KMS-11 (cell line): Measurements from ENCODE around the gene DDX4.

Experiments
- H2AFZ ChIP-seq: fragments of 200-600 bp; sonication (generic); 2 replicates; pipeline ENCODE4 v1.6.1; 2016; ENCODE audit warnings: antibody characterized with exemption, mixed run types, low read depth
- H3K27ac ChIP-seq: fragments of 200-600 bp; sonication (generic); 2 replicates; pipeline ENCODE4 v1.6.1; 2016; ENCODE audit warnings: mild to moderate bottlenecking, mixed run types
- H3K27me3 ChIP-seq: fragments of 200-600 bp; sonication (generic); 2 replicates; pipeline ENCODE4 v1.6.1; 2017; ENCODE audit warnings: mild to moderate bottlenecking, low read depth, mixed run types, moderate library complexity; ENCODE audit not compliant: insufficient read depth
- H3K36me3 ChIP-seq: fragments of 200-600 bp; sonication (generic); 2 replicates; pipeline ENCODE4 v1.6.1; 2017; ENCODE audit warnings: mild to moderate bottlenecking, mixed run types; ENCODE audit not compliant: insufficient read depth
- H3K4me1 ChIP-seq: fragments of 200-600 bp; sonication (generic); 2 replicates; pipeline ENCODE4 v1.6.1; 2016; ENCODE audit warnings: mild to moderate bottlenecking, low read depth, mixed run types; ENCODE audit not compliant: poor library complexity, severe bottlenecking
- H3K4me2 ChIP-seq: fragments of 200-600 bp; sonication (generic); 2 replicates; pipeline ENCODE4 v1.7.0; 2016; ENCODE audit warnings: mild to moderate bottlenecking, mixed run types
- H3K4me3 ChIP-seq: fragments of 200-600 bp; sonication (generic); IDR thresholded peaks from 2 replicates; pipeline ENCODE4 v1.6.1; 2017; ENCODE audit warnings: low read depth, low read length, mixed read lengths; ENCODE audit not compliant: insufficient read depth
- H3K79me2 ChIP-seq: fragments of 200-600 bp; sonication (generic); 2 replicates; pipeline ENCODE4 v1.6.1; 2016; ENCODE audit warnings: low read depth, mixed run types; ENCODE audit not compliant: insufficient read depth
- H3K9ac ChIP-seq: fragments of 200-600 bp; sonication (generic); 2 replicates; pipeline ENCODE4 v1.6.1; 2016; ENCODE audit warnings: mild to moderate bottlenecking, mixed run types
- H4K20me1 ChIP-seq: fragments of 200-600 bp; sonication (generic); 2 replicates; pipeline ENCODE4 v1.6.1; 2016; ENCODE audit warnings: mild to moderate bottlenecking, mixed run types; ENCODE audit not compliant: insufficient read depth
- CTCF ChIP-seq: fragments of 200-600 bp; sonication (generic); conservative IDR thresholded peaks from 2 replicates; pipeline ENCODE4 v1.6.1; 2017; ENCODE audit warnings: low read depth, mild to moderate bottlenecking, antibody characterized with exemption, low read length, moderate library complexity, mixed read lengths

DDX4 gene

GRCh38 chr5:55864606-55865541 is 127.0 kb downstream of the DDX4 start:
- no peaks in the 10 kb centered on the region for H3K79me2 ChIP-seq
- H4K20me1 ChIP-seq = no peaks in the 10 kb centered on the region
- H3K9ac ChIP-seq = no peak overlapping the region
- TF ChIP-seq CTCF = no peak
- H3K36me3 ChIP-seq = no peaks in the 10 kb centered on the region
- no peaks in the 10 kb centered on the region for H3K27me3 ChIP-seq
- peaks cover 5% of the 10 kb centered on the region for H3K4me1 ChIP-seq
- no peak overlapping the region for H3K4me2 ChIP-seq
- no peak overlapping the region for H3K27ac ChIP-seq
- no peak overlapping the region for H2AFZ ChIP-seq
- H3K4me3 ChIP-seq = no peak overlapping the region

GRCh38 chr5:55865831-55866230 is 128.0 kb downstream of the DDX4 start:
- H3K9ac ChIP-seq = no peak overlapping the region
- no peaks in the 10 kb centered on the region for H3K79me2 ChIP-seq
- H3K4me2 ChIP-seq = no peak overlapping the region
- H4K20me1 ChIP-seq = no peaks in the 10 kb centered on the region
- H3K36me3 ChIP-seq = no peaks in the 10 kb centered on the region
- no peak overlapping the region for H2AFZ ChIP-seq
- H3K27ac ChIP-seq = no peak overlapping the region
- no peak overlapping the region for H3K4me3 ChIP-seq
- H3K4me1 ChIP-seq = no peaks in the 10 kb centered on the region
- TF ChIP-seq CTCF = no peak
- no peaks in the 10 kb centered on the region for H3K27me3 ChIP-seq

- no peak overlapping the region for H3K27ac ChIP-seq
- H3K4me2 ChIP-seq = no peak overlapping the region
- no peak for TF ChIP-seq CTCF
- H3K9ac ChIP-seq = no peak overlapping the region
- H3K27me3 ChIP-seq = no peaks in the 10 kb centered on the region
- H2AFZ ChIP-seq = no peak overlapping the region
- no peaks in the 10 kb centered on the region for H3K4me1 ChIP-seq
- H4K20me1 ChIP-seq = no peaks in the 10 kb centered on the region
- H3K36me3 ChIP-seq = no peaks in the 10 kb centered on the region
- H3K79me2 ChIP-seq = no peaks in the 10 kb centered on the region
- H3K4me3 ChIP-seq = no peak overlapping the region
These were observed 128.6 kb downstream of the DDX4 start for GRCh38 chr5:55866485-55866884.
